GM19023 (cell line): ENCODE measurements around the gene GAB4.
"Not testable (repeated sequence)": the region's sequence is repeated elsewhere in the genome, so short reads cannot be mapped to it uniquely, and the experiment has no call there.

ENCODE experiments used
- ATAC-seq: cut with Tn5 transposase; IDR thresholded peaks from one replicate; pipeline ENCODE4 v1.9.1; 2021; ENCODE audit warnings: mild to moderate bottlenecking, moderate library complexity; ENCODE audit not compliant: unreplicated experiment

Gene GAB4

GRCh38 chr22:17007852-17008731 is at the start of gene GAB4:
Gene GAB4, minus strand, starts transcription at chr22:17008222. Its CDS starts 108 bp downstream, at chr22:17008114.
- no peak for ATAC-seq

- ATAC-seq = no peak
Observed at GRCh38 chr22:17056807-17057206, 48.8 kb upstream of the GAB4 start.

- no peak for ATAC-seq
Observed at GRCh38 chr22:17056058-17056457, 48.0 kb upstream of the GAB4 start.

GRCh38 chr22:17047656-17048055 is 39.6 kb upstream of the GAB4 start:
- ATAC-seq = no peak

GRCh38 chr22:17046566-17047348 is 38.7 kb upstream of the GAB4 start:
- no peak for ATAC-seq

GRCh38 chr22:17043521-17043920 is 35.5 kb upstream of the GAB4 start:
- ATAC-seq = no peak

- ATAC-seq = peak; percentile 50
Observed at GRCh38 chr22:17036842-17037711, 29.1 kb upstream of the GAB4 start.

GRCh38 chr22:17035976-17036841 is 28.2 kb upstream of the GAB4 start:
- ATAC-seq = peak; percentile 17

GRCh38 chr22:17035246-17035645 is 27.2 kb upstream of the GAB4 start:
- ATAC-seq = no peak

GRCh38 chr22:17034532-17034931 is 26.5 kb upstream of the GAB4 start:
- not testable (repeated sequence) for ATAC-seq

- not testable (repeated sequence) for ATAC-seq
Observed at GRCh38 chr22:17032277-17032676, 24.3 kb upstream of the GAB4 start.

GRCh38 chr22:17024380-17024779 is 16.4 kb upstream of the GAB4 start:
- not testable (repeated sequence) for ATAC-seq

- not testable (repeated sequence) for ATAC-seq
Observed at GRCh38 chr22:17015552-17015951, 7.5 kb upstream of the GAB4 start.

GRCh38 chr22:17014101-17014440 is 6.0 kb upstream of the GAB4 start:
- not testable (repeated sequence) for ATAC-seq

GRCh38 chr22:17013396-17014100 is 5.5 kb upstream of the GAB4 start:
- ATAC-seq = no peak

- no peak for ATAC-seq
Observed at GRCh38 chr22:17012267-17012666, 4.2 kb upstream of the GAB4 start.

GRCh38 chr22:17009640-17010291 is 1.7 kb upstream of the GAB4 start:
- ATAC-seq = no peak

- no peak for ATAC-seq
Observed at GRCh38 chr22:17007257-17007656, 765 bp downstream of the GAB4 start.

GRCh38 chr22:16989915-16990314 is 18.1 kb downstream of the GAB4 start:
- ATAC-seq = no peak
